SU-DHL-6 (cell line): Measurements from ENCODE around the gene TTC16.

Source experiments
- EZH2phosphoT487 ChIP-seq: fragments of 200-600 bp; sonication (generic), shearing (Covaris generic); conservative IDR thresholded peaks from 2 replicates; pipeline ENCODE4 v1.6.1; 2018; ENCODE audit warnings: mild to moderate bottlenecking, antibody characterized with exemption, low read length, moderate library complexity, mixed read lengths
- TF ChIP-seq, protein P1 (sequence below): fragments of 200-600 bp; sonication (generic); IDR thresholded peaks from one replicate; pipeline ENCODE4 v1.5.1; 2017; ENCODE audit warnings: antibody characterized with exemption, mild to moderate bottlenecking, low read length, moderate library complexity; ENCODE audit not compliant: insufficient read depth, poor library complexity, severe bottlenecking

DNA sequence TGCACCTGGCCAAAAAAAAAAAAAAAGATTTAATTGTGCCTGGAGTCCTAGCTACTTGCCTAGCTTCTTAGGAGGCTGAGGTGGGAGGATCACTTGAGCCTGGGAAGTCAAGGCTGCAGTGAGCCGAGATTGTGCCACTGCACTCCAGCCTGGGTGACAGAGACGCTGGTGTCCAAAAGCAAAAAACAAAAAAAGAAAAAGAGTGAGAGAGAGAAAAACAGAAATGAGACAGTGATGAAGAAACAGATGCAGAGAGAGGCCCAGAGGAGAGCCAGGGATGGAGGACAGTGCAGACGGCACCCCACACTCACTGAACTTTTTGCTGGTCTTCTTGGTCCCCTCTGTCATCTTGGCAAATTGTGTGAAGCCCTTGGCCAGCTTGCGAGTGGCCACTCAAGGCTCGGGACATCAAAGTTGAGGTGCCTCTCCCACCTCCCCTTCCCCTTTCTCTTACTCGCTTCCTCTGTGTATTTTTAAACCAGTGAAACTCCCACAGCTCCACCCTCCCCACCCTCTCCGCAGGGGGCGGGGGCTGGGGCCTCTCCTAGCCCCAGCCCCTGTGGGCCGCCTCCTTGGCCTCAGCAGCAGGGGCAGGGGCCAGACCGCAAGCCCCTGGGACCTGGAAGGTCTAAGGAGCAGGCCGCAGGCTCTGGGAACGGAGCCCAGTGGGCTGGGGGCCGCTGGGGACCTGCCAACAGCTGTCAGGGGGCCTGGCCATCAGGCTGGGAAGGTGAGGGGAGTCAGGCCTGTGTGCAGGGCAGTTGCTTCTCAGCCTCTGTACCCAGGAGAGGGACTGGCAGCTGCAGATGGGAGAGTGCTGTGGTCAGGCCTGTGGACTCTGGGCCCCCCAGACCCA is 62.6 kb downstream of the TTC16 start, which contains the start of gene SH2D3C:
- TF ChIP-seq, protein P1, sequence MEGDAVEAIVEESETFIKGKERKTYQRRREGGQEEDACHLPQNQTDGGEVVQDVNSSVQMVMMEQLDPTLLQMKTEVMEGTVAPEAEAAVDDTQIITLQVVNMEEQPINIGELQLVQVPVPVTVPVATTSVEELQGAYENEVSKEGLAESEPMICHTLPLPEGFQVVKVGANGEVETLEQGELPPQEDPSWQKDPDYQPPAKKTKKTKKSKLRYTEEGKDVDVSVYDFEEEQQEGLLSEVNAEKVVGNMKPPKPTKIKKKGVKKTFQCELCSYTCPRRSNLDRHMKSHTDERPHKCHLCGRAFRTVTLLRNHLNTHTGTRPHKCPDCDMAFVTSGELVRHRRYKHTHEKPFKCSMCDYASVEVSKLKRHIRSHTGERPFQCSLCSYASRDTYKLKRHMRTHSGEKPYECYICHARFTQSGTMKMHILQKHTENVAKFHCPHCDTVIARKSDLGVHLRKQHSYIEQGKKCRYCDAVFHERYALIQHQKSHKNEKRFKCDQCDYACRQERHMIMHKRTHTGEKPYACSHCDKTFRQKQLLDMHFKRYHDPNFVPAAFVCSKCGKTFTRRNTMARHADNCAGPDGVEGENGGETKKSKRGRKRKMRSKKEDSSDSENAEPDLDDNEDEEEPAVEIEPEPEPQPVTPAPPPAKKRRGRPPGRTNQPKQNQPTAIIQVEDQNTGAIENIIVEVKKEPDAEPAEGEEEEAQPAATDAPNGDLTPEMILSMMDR: no peak
- TF ChIP-seq EZH2phosphoT487: no peak
